Nephron (organoid): ENCODE data around the gene DIP2C.
A peak's percentile ranks its signal among the peaks of the same experiment; 100 is the strongest.
"Not testable (repeated sequence)": the region's sequence is repeated elsewhere in the genome, so short reads cannot be mapped to it uniquely, and the experiment has no call there.

ENCODE experiments used
- H3K27ac Mint-ChIP-seq, 3 experiments: 2 replicates each; pipeline ENCODE4 v1.8.0; 2020; ENCODE audit warnings: mixed read lengths in 3 of 3, mild to moderate bottlenecking in 2 of 3, moderate library complexity in 1 of 3
- H3K27me3 Mint-ChIP-seq: 2 replicates; pipeline ENCODE4 v1.8.0; 2021; ENCODE audit warnings: low read depth, mild to moderate bottlenecking, moderate library complexity, mixed read lengths
- H3K36me3 Mint-ChIP-seq: 2 replicates; pipeline ENCODE4 v1.8.0; 2020; ENCODE audit warnings: low read depth, mixed read lengths
- H3K4me1 Mint-ChIP-seq: 2 replicates; pipeline ENCODE4 v1.8.0; 2020; ENCODE audit warnings: mixed read lengths
- H3K4me3 Mint-ChIP-seq, 3 experiments: 2 replicates each; pipeline ENCODE4 v1.8.0; 2020; ENCODE audit warnings: mild to moderate bottlenecking in 3 of 3, mixed read lengths in 3 of 3, moderate library complexity in 2 of 3
- H3K9me3 Mint-ChIP-seq: 2 replicates; pipeline ENCODE4 v1.8.0; 2020; ENCODE audit warnings: mixed read lengths
- TF ChIP-seq, protein P1 (sequence below), 3 experiments: fragments of 200-600 bp; sonication (generic); IDR thresholded peaks; one replicate each; pipeline ENCODE4 v1.5.0; 2021; ENCODE audit warnings: antibody characterized with exemption in 3 of 3; ENCODE audit not compliant: unreplicated experiment in 3 of 3

The DIP2C gene

DNA sequence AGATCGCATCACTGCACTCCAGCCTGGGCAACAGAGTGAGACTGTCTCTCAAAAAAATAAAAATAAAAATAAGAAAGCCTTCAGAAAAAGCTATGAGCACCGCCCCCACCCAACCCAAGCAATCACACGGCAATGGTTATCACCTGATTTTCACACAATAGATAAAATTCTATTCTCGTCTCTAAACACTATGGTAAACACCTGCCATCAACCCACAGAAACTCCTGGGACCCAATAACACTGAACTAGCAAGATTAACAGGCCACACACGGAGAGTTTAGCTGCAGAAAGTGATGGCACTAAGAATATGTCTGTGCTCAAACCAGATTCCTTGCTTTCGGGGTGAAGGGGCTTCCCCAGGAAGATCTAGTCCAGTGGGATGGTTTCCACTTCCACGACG is 173.8 kb downstream of the DIP2C start:
- H3K27me3 Mint-ChIP-seq, result peaks cover 3% of the 10 kb centered on the region
- peaks cover 63% of the 10 kb centered on the region for H3K4me1 Mint-ChIP-seq
- H3K9me3 Mint-ChIP-seq, result no peaks in the 10 kb centered on the region
- TF ChIP-seq, protein P1, sequence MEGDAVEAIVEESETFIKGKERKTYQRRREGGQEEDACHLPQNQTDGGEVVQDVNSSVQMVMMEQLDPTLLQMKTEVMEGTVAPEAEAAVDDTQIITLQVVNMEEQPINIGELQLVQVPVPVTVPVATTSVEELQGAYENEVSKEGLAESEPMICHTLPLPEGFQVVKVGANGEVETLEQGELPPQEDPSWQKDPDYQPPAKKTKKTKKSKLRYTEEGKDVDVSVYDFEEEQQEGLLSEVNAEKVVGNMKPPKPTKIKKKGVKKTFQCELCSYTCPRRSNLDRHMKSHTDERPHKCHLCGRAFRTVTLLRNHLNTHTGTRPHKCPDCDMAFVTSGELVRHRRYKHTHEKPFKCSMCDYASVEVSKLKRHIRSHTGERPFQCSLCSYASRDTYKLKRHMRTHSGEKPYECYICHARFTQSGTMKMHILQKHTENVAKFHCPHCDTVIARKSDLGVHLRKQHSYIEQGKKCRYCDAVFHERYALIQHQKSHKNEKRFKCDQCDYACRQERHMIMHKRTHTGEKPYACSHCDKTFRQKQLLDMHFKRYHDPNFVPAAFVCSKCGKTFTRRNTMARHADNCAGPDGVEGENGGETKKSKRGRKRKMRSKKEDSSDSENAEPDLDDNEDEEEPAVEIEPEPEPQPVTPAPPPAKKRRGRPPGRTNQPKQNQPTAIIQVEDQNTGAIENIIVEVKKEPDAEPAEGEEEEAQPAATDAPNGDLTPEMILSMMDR (IDR thresholded peaks at IDR 0.05; ENCODE audit: unreplicated experiment in 3 of 3), result no peak
- peak overlapping the region in 2 of 3 experiments; percentile 37 to 41 for H3K27ac Mint-ChIP-seq
- no peak overlapping the region for H3K4me3 Mint-ChIP-seq
- H3K36me3 Mint-ChIP-seq, result no peaks in the 10 kb centered on the region

DNA sequence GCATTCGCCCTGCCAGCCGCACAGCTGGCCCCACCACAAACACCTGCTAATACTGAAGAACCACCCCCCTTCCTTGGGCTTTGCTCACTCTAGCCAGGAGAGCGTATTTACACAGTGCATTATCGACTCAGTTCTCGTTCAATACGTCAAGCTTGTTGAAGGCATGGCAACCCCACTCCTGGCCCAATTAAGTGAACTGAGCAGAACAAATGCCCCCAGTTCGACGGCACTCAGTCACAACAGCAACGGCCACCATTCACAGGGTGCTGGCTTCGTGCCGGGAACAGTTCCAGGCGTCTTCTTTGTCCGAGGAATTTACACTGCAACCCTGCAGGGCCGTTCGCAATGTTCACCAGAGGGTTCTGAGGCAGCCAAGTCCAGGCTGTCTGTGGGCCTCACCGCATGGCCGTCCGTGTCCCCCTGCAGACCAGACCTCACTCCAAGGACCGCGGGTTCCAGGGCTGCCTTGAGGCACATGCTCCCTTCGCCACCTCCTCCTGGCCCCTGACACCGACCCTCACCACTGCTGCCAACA is 175.3 kb downstream of the DIP2C start:
- TF ChIP-seq, protein P1 (IDR thresholded peaks at IDR 0.05; ENCODE audit: unreplicated experiment in 3 of 3), result no peak
- H3K27me3 Mint-ChIP-seq, result peaks cover 3% of the 10 kb centered on the region
- no peak overlapping the region for H3K4me3 Mint-ChIP-seq
- H3K36me3 Mint-ChIP-seq, result no peaks in the 10 kb centered on the region
- peaks cover 65% of the 10 kb centered on the region for H3K4me1 Mint-ChIP-seq
- H3K27ac Mint-ChIP-seq, result peak overlapping the region; percentile 2 to 8 (median 2)
- no peaks in the 10 kb centered on the region for H3K9me3 Mint-ChIP-seq

DNA sequence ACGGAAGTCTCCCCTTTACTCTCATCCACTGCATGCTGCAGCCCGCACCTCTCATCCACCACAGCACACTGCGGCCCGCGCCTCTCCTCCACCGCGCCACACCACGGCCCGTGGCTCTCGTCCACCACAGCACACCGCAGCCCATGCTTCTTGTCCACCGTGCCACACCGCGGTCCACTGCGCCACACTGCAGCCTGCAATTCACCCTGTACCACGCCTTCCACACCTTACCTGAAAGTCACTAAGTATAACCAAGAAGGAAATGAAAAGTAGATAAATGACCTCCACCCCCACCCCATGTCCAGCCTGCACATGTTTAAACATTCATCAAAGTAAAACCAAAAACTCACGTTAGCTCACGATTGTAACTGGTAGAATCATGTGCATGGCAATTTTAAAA is 176.1 kb downstream of the DIP2C start:
- Mint-ChIP-seq H3K27me3 (peaks cover 3% of the 10 kb centered on the region), H3K9me3 (no peaks in the 10 kb centered on the region), H3K36me3 (no peaks in the 10 kb centered on the region), H3K4me1 (peaks cover 62% of the 10 kb centered on the region), H3K27ac (peak overlapping the region; percentile 2 to 8 (median 2)), H3K4me3 (no peak overlapping the region)
- TF ChIP-seq, protein P1 (IDR thresholded peaks at IDR 0.05; ENCODE audit: unreplicated experiment in 3 of 3), result no peak

DNA sequence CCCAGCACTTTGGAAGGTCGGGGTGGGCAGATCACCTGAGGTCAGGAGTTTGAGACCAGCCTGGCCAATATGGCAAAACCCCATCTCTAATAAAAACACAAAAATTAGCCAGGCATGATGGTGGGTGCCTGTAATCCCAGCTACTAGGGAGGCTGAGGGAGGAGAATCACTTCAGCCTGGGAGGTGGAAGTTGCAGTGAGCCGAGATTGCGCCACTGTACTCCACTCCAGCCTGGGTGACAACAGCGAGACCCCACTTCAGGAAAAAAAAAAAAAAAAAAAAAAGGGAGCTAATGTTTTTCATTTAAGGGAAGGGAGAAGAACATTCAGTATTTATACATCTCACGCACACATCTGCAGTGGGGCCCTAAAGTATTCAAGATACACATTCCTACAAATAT is 176.8 kb downstream of the DIP2C start:
- not testable (repeated sequence) for H3K36me3 Mint-ChIP-seq, H3K27me3 Mint-ChIP-seq, H3K4me3 Mint-ChIP-seq, H3K9me3 Mint-ChIP-seq
- Mint-ChIP-seq H3K27ac (peak overlapping the region in 1 of 3 experiments; percentile 8), H3K4me1 (peaks cover 63% of the 10 kb centered on the region)

DNA sequence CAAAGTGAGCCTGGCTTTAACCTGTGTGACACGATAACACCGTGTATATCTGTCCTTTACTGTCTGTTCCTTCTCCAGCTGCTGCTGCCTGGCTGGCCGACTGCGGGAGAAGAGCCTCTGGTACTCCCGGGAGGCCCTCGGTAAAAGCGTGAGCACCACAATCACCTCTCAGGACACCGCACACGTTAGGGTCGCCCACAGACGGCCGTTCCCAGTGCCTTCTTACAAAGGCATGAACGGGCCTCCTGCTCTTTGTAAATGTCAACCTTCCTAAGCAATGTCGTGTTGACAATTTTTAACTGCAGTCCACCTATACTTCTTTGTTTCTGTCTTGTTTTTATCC is 177.6 kb downstream of the DIP2C start:
- Mint-ChIP-seq H3K27ac (peak overlapping the region; percentile 27 to 55 (median 54)), H3K36me3 (peaks cover 5% of the 10 kb centered on the region), H3K27me3 (peaks cover 6% of the 10 kb centered on the region), H3K4me1 (peaks cover 55% of the 10 kb centered on the region), H3K9me3 (no peaks in the 10 kb centered on the region), H3K4me3 (no peak overlapping the region)
- TF ChIP-seq, protein P1 (IDR thresholded peaks at IDR 0.05; ENCODE audit: unreplicated experiment in 3 of 3), result no peak

DNA sequence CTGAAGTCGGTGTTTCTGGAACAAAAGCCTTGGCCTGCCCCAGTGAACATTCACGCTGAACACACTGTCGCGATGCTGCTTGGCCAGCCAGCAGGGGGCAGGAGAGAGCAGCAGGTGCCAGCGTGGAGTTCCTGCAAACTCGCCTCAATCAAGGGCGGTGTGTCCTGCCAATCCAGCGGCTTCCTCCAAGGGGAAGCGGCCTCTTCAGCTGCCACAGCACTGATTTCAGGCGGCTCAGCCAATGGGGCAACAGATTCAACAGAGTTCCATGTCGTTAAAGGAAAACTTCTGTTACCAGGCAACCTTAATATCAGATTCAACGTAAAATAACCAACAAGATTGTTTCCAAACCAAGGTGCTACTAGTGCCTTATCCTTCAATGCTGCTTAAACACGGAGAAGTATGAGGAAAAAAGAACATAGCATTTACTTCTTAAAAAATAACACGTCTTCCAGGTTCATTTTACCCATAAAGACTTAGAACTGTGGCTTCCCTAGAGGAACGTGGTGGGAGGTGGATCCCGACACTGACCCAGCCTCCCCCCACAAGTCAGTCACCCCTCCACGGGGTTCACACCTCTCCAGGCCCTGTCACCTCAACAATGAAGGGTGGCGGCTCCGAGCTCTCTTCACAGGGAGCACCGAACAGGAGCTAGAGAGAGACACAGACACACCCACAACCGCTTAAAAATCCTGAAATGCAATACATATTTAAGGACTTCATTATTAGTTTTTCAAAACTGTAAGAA is 178.2 kb downstream of the DIP2C start:
- H3K4me1 Mint-ChIP-seq, result peaks cover 54% of the 10 kb centered on the region
- H3K27ac Mint-ChIP-seq, result peak overlapping the region; percentile 55 to 69 (median 57)
- peak overlapping the region in 1 of 3 experiments; percentile 25 for H3K4me3 Mint-ChIP-seq
- H3K36me3 Mint-ChIP-seq, result peaks cover 5% of the 10 kb centered on the region
- H3K27me3 Mint-ChIP-seq, result peaks cover 6% of the 10 kb centered on the region
- TF ChIP-seq, protein P1 (IDR thresholded peaks at IDR 0.05; ENCODE audit: unreplicated experiment in 3 of 3), result peak; percentile 91 to 98 (median 95)
- no peaks in the 10 kb centered on the region for H3K9me3 Mint-ChIP-seq
